Uterus (tissue), 2 donors: ENCODE data around the gene IL25.
"Not testable (repeated sequence)": the region's sequence is repeated elsewhere in the genome, so short reads cannot be mapped to it uniquely, and the experiment has no call there.

Experiments used
- POLR2A ChIP-seq, 2 donors: fragments of 450-650 bp; IDR thresholded peaks; one replicate each; pipeline ENCODE4 v1.6.1; 2016; ENCODE audit warnings: antibody characterized with exemption in 2 of 2, mild to moderate bottlenecking in 1 of 2, moderate library complexity in 1 of 2
- TF ChIP-seq, protein P1 (sequence below), 4 experiments: fragments of 200-600 bp in 2 of 4; fragments of 450-650 bp in 2 of 4; sonication (generic) in 2 of 4; IDR thresholded peaks; one replicate each; pipeline ENCODE4 v1.5.1; 2016 to 2019; ENCODE audit warnings: antibody characterized with exemption in 4 of 4, mild to moderate bottlenecking in 2 of 4, moderate library complexity in 1 of 4

GRCh38 chr14:23325746-23326145 lies 46.9 kb upstream of the IL25 start:
- TF ChIP-seq, protein P1, sequence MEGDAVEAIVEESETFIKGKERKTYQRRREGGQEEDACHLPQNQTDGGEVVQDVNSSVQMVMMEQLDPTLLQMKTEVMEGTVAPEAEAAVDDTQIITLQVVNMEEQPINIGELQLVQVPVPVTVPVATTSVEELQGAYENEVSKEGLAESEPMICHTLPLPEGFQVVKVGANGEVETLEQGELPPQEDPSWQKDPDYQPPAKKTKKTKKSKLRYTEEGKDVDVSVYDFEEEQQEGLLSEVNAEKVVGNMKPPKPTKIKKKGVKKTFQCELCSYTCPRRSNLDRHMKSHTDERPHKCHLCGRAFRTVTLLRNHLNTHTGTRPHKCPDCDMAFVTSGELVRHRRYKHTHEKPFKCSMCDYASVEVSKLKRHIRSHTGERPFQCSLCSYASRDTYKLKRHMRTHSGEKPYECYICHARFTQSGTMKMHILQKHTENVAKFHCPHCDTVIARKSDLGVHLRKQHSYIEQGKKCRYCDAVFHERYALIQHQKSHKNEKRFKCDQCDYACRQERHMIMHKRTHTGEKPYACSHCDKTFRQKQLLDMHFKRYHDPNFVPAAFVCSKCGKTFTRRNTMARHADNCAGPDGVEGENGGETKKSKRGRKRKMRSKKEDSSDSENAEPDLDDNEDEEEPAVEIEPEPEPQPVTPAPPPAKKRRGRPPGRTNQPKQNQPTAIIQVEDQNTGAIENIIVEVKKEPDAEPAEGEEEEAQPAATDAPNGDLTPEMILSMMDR (IDR thresholded peaks at IDR 0.05) = not testable (repeated sequence)
- TF ChIP-seq POLR2A (IDR thresholded peaks at IDR 0.05) = not testable (repeated sequence)
